Measurements from ENCODE around the gene ZFP91.

The ZFP91 gene

DNA sequence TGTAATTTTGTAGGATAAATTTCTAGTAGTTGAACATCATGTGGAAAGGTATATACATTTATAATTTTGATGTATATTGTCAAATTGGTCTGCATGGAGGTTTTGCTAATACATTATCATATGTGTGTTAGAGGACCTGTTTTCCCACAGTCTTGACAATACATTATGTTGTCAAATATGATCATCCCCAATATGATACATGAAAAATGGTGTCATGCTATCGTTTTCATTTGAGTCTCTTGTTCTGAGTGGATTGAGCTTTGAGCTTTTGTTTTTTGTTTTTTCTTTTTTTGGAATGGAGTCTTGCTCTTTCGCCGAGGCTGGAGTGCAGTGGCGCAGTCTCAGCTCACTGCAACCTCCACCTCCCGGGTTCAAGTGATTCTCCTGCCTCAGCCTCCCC lies 29.5 kb downstream of the ZFP91 start:
- ChIA-PET CTCF (no interaction called here), POLR2A (no interaction called here)
- TF ChIP-seq CTBP1 (IDR thresholded peaks at IDR 0.05; ENCODE audit: borderline replicate concordance) (no peak), FOXA1 (IDR thresholded peaks at IDR 0.05) (no peak), ELF4 (IDR thresholded peaks at IDR 0.05) (no peak), ARNT (IDR thresholded peaks at IDR 0.05) (no peak), FOXK2 (IDR thresholded peaks at IDR 0.05) (no peak), FOXM1 (IDR thresholded peaks at IDR 0.05; ENCODE audit: borderline replicate concordance) (no peak), L3MBTL2 (conservative IDR thresholded peaks at IDR 0.05) (no peak), ZNF384 (IDR thresholded peaks at IDR 0.05) (no peak), NFRKB (IDR thresholded peaks at IDR 0.05) (no peak), SUZ12 (IDR thresholded peaks at IDR 0.05) (no peak), LEF1 (IDR thresholded peaks at IDR 0.05; ENCODE audit: borderline replicate concordance) (no peak), TARDBP (IDR thresholded peaks at IDR 0.05) (no peak), BHLHE40 (IDR thresholded peaks at IDR 0.05; ENCODE audit: borderline replicate concordance) (no peak), SP1 (IDR thresholded peaks at IDR 0.05) (no peak), HDGF (IDR thresholded peaks at IDR 0.05; ENCODE audit: borderline replicate concordance) (no peak)
- TF ChIP-seq, protein P1, sequence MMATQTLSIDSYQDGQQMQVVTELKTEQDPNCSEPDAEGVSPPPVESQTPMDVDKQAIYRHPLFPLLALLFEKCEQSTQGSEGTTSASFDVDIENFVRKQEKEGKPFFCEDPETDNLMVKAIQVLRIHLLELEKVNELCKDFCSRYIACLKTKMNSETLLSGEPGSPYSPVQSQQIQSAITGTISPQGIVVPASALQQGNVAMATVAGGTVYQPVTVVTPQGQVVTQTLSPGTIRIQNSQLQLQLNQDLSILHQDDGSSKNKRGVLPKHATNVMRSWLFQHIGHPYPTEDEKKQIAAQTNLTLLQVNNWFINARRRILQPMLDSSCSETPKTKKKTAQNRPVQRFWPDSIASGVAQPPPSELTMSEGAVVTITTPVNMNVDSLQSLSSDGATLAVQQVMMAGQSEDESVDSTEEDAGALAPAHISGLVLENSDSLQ (IDR thresholded peaks at IDR 0.05) = no peak
- no peak for DNase-seq (ENCODE audit: extremely low spot score)

- ChIA-PET CTCF (no interaction called here), POLR2A (no interaction called here)
- DNase-seq (ENCODE audit: extremely low spot score) = no peak
- TF ChIP-seq CTBP1 (IDR thresholded peaks at IDR 0.05; ENCODE audit: borderline replicate concordance) (no peak), TARDBP (IDR thresholded peaks at IDR 0.05) (no peak), FOXK2 (IDR thresholded peaks at IDR 0.05) (no peak), ZNF384 (IDR thresholded peaks at IDR 0.05) (no peak)
- TF ChIP-seq, protein P1 (IDR thresholded peaks at IDR 0.05) = no peak
These were observed 30.9 kb downstream of the ZFP91 start for GRCh38 chr11:58609723-58610122.

DNA sequence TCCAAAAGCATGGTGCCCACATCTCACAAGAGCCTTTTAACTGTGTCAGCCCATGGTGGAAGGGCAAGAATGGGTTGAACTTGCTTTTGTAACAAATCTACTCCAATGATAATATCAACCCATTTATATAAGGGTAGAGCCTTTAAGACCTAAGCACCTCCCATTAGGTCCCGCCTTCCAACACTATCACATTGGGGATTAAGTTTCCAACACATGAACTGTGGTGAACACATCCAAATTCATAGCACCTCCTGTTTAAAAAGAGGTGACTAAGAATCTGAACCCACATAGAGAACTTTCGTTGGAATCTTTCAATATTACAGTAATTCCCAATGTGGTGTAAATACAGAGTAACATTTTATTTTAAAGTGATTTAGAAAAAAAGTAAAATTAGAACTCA lies 34.4 kb downstream of the ZFP91 start:
- no peak for TF ChIP-seq HDGF (IDR thresholded peaks at IDR 0.05; ENCODE audit: borderline replicate concordance)
- ChIA-PET CTCF (no interaction called here), POLR2A (no interaction called here)
- DNase-seq (ENCODE audit: extremely low spot score) = no peak

- no peak for TF ChIP-seq SP1 (IDR thresholded peaks at IDR 0.05)
- TF ChIP-seq ARNT (IDR thresholded peaks at IDR 0.05) = no peak
- TF ChIP-seq ZNF384 (IDR thresholded peaks at IDR 0.05) = no peak
- no peak for TF ChIP-seq BHLHE40 (IDR thresholded peaks at IDR 0.05; ENCODE audit: borderline replicate concordance)
- no peak for TF ChIP-seq HDGF (IDR thresholded peaks at IDR 0.05; ENCODE audit: borderline replicate concordance)
- no peak for TF ChIP-seq FOXK2 (IDR thresholded peaks at IDR 0.05)
- DNase-seq (ENCODE audit: extremely low spot score) = no peak
- CTCF ChIA-PET = no interaction called here
- POLR2A ChIA-PET = no interaction called here
These were observed 36.7 kb downstream of the ZFP91 start for GRCh38 chr11:58615559-58615958.

DNA sequence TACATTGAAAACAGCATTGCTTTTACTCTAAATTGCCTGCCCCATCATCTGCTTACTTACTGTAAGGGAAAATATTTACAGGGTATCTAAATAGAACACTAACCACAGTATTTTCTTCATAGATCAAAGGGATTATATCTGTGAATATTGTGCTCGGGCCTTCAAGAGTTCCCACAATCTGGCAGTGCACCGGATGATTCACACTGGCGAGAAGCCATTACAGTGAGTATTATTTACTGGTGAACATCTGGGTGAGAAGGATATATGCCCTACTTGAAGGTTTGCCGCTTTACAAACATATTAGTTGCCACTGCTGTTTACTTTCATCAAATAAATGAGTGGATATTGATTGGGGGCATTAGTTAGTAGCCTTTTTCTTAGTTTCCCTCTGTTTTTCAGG lies 37.7 kb downstream of the ZFP91 start:
- no peak for DNase-seq (ENCODE audit: extremely low spot score)
- TF ChIP-seq TARDBP (IDR thresholded peaks at IDR 0.05) (no peak), LEF1 (IDR thresholded peaks at IDR 0.05; ENCODE audit: borderline replicate concordance) (no peak), FOXK2 (IDR thresholded peaks at IDR 0.05) (no peak), FOXA1 (IDR thresholded peaks at IDR 0.05) (no peak), ARNT (IDR thresholded peaks at IDR 0.05) (no peak), ZNF384 (IDR thresholded peaks at IDR 0.05) (no peak), BHLHE40 (IDR thresholded peaks at IDR 0.05; ENCODE audit: borderline replicate concordance) (no peak), CTBP1 (IDR thresholded peaks at IDR 0.05; ENCODE audit: borderline replicate concordance) (no peak), FOXM1 (IDR thresholded peaks at IDR 0.05; ENCODE audit: borderline replicate concordance) (no peak), L3MBTL2 (conservative IDR thresholded peaks at IDR 0.05) (no peak), SUZ12 (IDR thresholded peaks at IDR 0.05) (no peak), NFRKB (IDR thresholded peaks at IDR 0.05) (no peak)
- ChIA-PET POLR2A (no interaction called here), CTCF (no interaction called here)

GRCh38 chr11:58617976-58618557 lies 39.2 kb downstream of the ZFP91 start:
- POLR2A ChIA-PET = no interaction called here
- no peak for TF ChIP-seq FOXA1 (IDR thresholded peaks at IDR 0.05)
- no peak for TF ChIP-seq SP1 (IDR thresholded peaks at IDR 0.05)
- no peak for TF ChIP-seq BHLHE40 (IDR thresholded peaks at IDR 0.05; ENCODE audit: borderline replicate concordance)
- no peak for TF ChIP-seq SUZ12 (IDR thresholded peaks at IDR 0.05)
- no peak for TF ChIP-seq ARNT (IDR thresholded peaks at IDR 0.05)
- no peak for TF ChIP-seq NFRKB (IDR thresholded peaks at IDR 0.05)
- no peak for TF ChIP-seq ELF4 (IDR thresholded peaks at IDR 0.05)
- no peak for TF ChIP-seq HDGF (IDR thresholded peaks at IDR 0.05; ENCODE audit: borderline replicate concordance)
- TF ChIP-seq FOXK2 (IDR thresholded peaks at IDR 0.05) = no peak
- TF ChIP-seq L3MBTL2 (conservative IDR thresholded peaks at IDR 0.05) = no peak
- no peak for TF ChIP-seq LEF1 (IDR thresholded peaks at IDR 0.05; ENCODE audit: borderline replicate concordance)
- no peak for TF ChIP-seq CTBP1 (IDR thresholded peaks at IDR 0.05; ENCODE audit: borderline replicate concordance)
- no peak for TF ChIP-seq FOXM1 (IDR thresholded peaks at IDR 0.05; ENCODE audit: borderline replicate concordance)
- TF ChIP-seq, protein P1 (IDR thresholded peaks at IDR 0.05) = no peak
- no peak for TF ChIP-seq ZNF384 (IDR thresholded peaks at IDR 0.05)
- TF ChIP-seq TARDBP (IDR thresholded peaks at IDR 0.05) = no peak
- no peak for DNase-seq (ENCODE audit: extremely low spot score)
- CTCF ChIA-PET = interaction anchor here (0.6 kb wide), 1 partner anchor 19 kb away, joined by 3 read pairs; no protein-coding TSS in a partner anchor
